HG02623 (cell line): Measurements from ENCODE around the gene TSPAN13.

ENCODE experiments used
- ATAC-seq: cut with Tn5 transposase; IDR thresholded peaks from one replicate; pipeline ENCODE4 v1.9.1; 2021; ENCODE audit warnings: moderate library complexity; ENCODE audit not compliant: unreplicated experiment

Gene TSPAN13

DNA sequence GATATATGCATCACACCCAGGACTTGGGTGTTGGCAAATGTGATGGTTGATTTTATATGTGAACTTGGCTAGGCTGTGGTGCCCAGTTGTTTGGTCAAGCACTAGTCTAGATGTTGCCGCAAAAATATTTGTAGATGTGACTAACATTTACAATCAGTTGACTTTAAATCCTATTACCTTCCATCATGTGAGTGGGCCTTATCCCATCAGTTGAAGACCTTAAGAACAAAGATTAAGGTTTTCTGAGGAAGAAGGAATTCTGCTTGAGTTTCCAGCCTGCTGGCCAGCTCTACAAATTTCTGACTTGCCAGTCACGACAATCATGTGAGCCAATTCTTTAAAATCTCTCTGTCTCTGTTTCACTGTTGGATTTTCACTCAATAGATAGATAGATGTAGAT lies 20.3 kb downstream of the TSPAN13 start:
- ATAC-seq, result no peak

DNA sequence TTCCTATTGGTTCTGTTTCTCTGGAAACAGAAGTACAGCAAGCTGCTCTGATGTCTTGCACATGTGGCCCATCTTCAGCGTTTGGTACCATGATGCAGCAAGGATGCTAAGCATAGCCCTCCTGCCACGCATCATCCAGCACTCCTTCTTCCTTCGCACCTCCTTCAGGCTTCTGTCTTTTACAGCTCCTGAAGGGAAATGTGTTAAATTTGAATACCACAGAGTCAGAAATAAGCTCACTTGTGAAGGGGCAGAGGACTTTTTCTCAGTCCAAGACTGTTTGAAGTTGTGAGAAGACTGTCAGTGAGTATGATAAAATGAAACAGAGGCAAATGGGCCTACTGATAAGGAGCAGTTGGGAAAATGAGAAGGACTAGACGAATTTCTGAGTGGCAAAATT lies 20.7 kb downstream of the TSPAN13 start:
- no peak for ATAC-seq

DNA sequence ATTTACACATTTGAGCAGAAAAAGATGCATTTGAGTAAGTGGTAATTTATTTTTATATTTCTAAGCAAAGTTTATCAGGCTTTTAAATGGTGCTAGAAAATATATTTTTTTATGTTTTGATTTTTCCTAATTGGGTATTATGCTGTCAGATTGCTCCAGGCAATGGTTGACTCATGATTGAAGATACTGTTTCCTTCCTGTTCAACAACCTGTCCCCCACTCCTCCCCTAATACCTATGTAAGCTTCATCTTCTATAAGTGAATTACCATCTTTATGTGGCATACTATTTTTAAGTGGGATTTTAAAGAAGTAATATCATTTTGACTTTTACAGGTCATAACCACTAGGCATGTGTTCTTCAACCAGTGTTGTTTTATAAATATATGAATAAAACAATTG lies 21.4 kb downstream of the TSPAN13 start:
- no peak for ATAC-seq

DNA sequence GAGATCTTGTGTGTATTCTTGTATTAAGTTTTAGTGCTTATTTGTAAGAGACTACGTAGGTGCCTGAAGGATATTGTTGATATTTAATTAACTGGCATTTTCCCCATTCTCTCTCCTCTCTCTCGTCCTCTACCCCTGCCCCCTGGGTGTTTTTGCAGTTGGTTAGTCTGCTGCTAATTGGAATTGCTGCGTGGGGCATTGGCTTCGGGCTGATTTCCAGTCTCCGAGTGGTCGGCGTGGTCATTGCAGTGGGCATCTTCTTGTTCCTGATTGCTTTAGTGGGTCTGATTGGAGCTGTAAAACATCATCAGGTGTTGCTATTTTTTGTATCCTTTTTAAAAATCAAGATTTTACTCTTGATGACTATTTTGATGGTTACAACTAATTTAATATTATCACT lies 22.5 kb downstream of the TSPAN13 start:
- ATAC-seq, result no peak

DNA sequence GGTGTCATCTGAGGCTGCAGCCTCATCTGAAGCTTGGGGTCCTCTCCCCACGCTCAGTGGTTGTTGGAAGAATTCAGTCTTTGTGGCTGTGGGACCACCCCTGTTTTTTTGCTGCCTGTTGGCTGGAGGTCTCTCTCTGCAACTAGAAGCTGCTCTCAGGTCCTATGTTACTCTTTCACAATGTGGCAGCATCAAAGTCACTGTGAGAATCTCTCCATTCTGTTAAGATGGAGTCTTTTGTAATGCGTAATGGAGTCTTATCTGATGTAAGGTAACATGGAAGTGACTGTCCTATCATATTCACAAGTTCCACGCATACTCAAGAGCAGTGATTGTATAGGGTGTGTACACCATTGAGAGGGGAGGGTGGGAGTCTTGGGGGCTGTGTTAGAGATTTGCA lies 24.9 kb downstream of the TSPAN13 start:
- no peak for ATAC-seq

DNA sequence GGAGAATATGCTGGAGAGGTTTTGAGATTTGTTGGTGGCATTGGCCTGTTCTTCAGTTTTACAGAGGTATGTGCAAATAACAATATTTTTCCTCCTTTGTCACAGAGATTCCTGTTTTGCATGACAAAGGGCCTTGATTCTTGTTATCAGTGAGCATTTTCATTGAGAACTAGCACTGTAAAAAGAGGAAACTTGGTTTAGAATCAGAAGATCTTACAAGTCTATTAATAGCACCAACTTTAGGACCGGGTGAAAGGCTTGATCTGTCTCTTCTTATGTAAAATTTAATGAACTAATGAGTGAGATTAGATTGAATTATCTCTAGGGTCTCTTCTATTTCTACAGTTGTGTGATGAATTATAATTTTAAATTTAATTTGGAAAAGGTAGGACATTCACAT lies 25.5 kb downstream of the TSPAN13 start:
- ATAC-seq, result no peak

DNA sequence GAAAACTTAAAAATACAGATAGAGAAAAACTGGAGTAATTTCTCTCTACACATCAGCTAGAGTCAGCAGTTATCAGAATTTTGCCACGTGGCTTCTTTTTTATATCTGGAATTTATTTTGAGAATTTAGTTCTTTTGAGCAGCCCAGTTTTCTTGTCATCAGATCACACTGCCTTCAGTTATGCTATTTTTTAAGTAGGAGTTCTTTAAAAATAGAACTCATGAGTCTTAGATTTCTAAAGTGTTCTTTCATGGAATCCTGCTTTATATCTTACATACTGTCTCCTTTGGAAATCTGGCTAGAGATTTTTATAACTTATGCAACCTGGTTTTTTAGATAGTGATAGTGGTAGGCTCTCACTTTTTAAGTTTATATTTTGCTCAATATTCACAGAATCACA lies 27.0 kb downstream of the TSPAN13 start:
- no peak for ATAC-seq

DNA sequence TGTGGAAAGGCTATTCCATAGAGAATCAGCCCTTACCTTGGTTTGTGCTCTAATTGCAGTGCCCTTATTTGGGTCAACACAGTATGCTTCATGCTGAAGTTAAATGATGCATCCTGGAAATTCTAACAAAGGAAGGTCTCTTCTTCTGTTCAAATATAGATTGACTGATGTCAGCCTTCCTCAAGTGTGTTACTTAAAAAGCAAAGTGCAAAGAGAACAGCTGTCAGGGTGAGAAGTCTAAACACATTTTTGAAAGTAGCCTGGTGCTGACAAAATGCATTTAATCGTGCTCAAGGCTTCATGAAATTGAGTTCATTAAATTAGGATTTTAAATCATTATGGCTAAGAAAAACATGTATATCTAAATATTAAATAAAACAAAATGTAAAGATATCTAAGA lies 31.8 kb downstream of the TSPAN13 start:
- no peak for ATAC-seq

DNA sequence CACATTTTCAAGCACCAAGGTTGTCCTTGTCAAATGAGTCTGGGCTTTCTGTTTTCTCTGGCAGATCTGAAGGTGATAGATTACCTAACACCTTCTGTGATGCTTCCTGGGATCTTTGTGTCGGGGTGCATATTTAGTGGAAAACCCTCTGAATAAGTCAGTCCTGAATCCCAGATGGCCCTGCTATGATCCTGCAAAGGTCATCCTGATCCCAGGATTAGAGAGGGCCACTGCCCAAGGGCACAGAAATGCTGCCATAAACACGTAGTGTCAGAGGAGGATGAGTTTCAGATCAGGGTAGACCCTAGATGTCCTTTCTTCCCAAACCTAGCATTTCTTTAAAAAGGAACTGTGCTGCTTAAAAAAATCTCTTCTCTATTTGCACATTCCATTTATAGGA lies 32.3 kb downstream of the TSPAN13 start:
- no peak for ATAC-seq

DNA sequence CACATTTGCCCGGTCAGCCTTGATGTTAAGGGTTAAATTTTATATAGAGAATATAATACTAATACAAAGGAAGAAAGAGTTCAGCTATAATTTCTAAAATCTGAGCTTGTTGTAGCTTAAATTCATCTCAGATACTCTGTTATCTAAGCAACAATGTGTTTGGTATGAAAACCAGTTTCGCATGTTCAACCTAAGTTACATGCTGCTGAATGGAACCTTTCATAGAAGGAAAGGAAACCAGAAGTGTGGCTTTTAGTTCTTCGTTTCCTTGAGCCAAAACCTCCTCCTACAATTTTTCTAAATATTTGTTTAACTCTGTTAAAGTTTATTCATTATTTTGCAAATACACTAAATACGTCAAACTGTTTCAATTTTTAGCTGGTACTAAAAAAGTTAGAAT lies 32.7 kb downstream of the TSPAN13 start:
- no peak for ATAC-seq

DNA sequence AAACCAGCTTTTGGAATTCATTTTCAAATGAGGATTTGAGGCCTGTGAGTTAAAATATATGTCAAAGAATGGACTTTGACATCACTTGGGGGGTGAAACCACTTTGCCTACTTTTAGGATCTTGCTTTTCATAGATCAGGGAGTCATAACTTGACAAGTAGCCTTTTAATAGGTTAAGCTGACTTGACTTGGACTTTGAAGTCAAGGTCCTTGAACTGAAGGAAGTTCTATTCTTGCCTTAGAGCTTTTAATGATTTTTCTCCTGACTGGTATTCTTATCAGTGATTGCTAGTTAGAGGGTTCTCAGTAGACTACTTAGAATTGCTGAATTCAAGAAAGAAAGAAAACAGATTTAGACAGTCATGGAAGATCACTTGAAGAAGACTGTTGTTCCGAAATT lies 33.6 kb downstream of the TSPAN13 start:
- no peak for ATAC-seq

DNA sequence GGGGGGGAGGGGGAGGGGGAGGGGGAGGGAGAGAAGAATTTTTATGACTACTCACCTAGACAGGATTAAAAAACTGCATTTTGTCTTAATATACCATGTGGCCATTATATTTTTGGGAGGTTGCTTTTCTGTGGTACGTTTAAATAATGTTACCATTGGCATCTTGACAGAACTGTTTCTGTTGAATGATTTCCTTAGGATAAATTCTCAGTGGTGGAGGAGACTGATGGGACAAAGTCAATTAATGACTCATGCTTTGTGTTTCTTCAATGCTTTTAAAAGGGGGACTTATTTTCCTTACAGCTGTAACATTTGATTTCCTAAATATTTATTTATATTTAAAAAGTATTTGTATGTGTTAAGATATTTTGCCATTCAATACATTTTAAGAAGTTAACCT lies 37.5 kb downstream of the TSPAN13 start:
- no peak for ATAC-seq

DNA sequence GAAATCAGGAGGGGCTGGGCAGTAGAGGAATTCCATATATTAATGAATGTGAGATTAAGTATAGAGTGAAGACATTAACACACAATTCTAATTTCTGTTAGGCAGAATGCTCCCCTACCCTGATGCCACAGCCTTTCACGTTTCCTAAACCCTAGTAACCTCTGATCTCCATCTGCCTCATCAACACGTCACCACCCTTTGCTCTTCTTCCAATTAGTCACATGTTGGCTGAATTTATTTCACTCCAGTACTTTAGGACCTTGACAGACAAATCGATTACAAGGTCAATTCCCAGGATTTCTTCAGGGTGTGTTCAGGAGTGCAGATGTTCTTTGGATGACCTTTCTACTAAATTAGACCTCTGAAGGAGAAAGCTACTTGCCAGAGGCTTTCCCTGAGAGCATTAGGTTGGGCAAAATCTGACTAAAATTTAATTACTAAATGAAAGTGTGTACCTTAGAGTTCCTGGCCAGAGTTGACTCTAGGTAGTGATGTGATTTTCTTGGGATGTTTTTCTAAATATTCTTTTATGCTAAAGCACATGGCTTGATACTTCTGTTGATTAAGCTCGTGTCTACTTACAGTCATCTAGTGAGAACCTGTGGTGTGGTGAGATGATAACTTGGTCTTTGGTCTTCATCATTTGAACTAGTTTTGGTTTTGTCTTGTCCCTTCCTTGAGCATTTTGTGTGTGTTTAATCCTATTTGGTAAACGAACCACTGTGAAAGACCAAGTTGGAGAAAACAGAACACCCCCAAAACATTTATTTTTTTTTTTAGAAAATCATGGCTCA lies 38.5 kb downstream of the TSPAN13 start:
- ATAC-seq, result no peak

DNA sequence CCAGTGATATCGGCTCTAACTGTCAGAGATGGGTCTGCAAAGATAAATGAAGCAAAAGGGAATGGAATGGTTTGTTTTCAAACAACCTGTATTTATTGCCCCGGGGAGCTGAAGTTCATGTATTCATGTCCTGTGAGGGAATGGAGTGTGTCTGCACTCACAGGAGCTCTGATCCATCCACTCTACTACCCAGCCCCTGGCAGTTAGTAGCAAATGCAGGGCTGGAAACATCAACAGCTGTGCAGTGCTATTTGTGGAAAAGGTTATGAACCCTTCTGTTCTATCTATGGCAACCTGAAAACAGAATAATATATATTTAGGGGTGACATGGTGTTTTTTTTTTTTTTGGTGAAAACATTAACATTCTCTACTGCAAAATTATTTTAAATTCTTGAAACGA lies 41.4 kb downstream of the TSPAN13 start:
- no peak for ATAC-seq

DNA sequence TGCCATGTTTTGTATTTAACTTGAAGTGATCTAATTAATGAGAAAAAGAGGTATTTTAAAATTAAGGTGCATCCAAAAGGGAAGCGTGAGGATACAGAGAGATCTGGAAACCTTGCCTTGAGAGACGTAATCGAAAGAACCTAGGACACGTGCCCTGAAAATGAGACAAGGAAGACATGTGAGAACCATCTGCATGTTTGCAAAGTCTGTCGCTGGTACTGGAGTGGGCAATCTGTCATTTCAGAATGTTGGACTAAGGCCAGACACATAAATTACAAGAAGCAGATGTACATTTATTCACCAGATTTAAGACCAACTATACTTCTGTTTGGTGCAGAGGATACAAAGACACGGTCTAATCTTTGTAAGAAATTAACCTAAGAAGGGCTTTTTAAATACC lies 42.1 kb downstream of the TSPAN13 start:
- ATAC-seq, result no peak

DNA sequence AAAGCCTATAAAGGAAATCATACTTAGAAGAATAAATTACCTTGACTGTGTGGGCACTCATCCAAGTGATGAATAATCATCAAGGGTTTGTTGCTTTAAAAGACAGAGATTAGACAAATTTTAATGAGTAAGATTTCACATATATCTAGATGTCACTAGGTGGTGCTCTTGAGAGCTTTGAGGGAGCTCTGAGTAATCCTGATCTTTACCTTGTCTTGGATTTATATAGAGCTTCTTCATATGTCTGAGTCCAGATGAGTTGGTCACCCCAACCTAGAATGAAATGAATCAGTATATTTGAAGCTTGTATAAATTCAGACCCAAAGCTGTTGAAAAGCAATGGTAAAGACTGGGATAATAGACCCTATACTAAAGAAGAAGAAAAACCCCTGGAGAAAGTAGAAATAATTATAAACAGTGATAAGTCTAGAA lies 47.6 kb downstream of the TSPAN13 start:
- ATAC-seq, result no peak

DNA sequence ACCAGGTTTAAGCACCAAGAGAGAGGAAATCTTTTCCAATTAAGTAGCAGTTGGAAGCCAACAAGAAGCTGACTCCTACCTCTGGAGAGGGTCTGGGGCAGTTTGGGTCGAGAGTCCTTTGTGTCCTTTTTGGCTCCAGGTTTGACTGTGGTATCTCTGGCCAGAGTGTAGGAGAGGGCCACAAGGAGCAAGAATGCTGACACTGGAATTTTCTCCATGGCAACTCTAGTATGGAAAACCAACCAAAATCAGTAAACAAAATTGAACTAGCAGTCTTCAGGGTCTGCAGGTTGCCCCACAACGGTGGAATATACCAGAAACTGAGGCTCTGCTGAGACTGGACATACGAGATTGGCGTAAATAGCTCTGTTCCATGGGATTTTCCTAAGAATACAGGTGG lies 48.0 kb downstream of the TSPAN13 start:
- no peak for ATAC-seq

DNA sequence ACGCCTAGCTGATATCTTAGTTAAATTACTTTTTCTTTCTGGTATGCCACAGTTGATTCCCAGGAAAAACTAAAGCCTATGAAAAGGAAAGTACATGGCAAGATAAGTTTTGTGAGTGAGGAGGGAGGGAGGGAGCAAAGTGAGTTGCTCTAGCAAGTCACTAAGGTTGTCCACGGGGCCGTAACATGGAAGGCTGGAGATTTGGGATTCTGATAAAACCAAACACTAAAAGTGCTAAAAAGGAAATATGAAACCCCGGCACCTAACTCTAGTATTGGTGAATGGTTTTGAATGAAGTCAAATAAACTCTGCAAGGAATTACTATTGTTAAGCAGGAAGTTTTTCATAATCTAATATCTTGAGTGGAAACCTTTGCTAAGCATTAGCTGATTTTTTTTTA lies 49.6 kb downstream of the TSPAN13 start:
- no peak for ATAC-seq

DNA sequence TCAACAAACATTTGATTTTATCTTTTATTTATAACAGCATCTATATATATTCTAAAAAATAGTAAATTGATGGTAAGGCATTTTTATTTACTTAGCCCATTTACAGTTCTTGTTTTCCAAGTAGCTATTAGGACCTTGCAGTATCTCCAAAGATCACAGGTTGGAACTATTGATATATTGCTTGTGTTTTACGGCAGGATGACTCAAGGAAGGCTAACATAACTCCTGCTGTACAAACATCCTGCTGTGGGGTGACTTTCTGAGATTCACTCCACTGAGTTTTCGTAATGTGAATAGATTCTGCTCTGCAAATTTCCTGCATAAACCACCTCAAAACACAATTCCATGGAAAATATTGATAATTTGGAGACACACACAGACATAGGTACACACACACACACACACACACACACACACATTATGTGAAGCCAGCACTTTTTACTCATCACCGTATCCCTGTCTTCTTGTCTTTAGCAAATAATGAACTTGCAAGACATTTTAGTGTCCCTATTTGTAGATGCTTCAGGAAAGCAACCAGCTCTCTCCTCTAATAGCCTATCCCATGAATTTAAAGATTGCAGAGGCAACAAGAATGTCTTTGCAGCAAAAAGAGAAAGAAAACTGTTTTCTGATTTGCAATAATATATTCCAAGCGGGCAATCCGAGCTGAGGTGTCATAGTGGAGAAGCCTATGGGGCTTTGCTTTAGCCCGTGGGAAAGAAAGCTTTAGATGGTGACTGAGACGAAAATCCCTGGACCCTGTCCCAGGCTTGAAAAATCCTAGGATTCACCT lies 50.5 kb downstream of the TSPAN13 start:
- ATAC-seq, result no peak

DNA sequence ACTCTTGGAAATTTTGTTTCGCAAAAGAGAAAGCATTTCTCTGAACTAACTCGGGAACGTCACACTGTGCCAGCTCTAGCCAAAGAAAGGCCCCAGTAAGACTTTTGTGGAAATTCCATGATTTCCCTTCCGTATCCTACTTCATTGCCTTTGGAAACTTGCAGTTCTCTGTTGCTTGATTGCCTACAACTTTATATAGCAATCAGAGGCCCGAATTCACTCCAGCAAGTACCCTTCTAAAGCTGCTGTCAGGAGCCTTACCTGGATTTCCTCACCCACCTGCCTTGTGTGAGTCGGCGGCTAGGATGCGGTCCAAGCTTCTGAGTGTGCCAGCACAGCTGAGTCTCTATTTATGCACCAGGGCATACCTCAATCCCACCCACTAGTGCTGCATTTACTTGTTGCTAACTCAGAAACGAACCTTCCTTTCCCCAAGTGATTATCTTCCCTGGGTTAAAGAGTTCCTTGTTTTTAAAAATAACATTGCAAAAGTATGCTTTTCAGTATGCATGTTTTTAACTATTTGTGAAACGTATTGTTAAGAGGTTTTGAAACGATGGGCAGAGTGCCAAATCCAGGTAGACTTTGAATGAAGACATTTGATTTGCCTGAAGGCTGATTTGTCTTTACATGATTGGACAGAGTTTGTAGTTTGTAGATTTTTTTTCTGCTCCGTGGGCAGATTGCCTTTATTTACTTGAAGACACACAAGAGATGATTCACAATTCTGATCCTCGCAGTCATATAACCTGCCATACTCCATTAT lies 51.3 kb downstream of the TSPAN13 start, which contains the start of gene AGR2:
Gene AGR2, minus strand, starts transcription at position 326 of the 766 bp plus-strand sequence. CDS start 3,203 bp downstream, outside the sequence.
- ATAC-seq, result no peak

DNA sequence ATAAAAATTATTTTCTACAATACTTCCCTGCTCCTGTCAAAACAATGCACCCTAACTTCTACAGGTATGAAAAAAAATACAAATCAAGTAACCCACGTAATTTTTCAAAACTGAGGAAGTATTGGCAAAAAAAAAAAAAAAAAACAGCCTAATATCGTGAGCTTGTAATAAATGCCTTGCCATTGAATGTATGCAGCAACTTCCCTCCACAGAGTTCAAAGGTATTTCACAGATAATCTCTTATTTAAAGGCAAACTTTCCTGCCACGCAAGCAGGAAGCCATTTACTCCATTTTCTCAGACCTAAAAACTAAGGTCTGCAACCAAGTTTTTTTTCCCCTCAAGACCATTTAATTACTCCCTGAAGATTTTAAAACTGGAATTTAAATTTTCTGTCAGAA lies 51.9 kb downstream of the TSPAN13 start:
- ATAC-seq, result no peak

DNA sequence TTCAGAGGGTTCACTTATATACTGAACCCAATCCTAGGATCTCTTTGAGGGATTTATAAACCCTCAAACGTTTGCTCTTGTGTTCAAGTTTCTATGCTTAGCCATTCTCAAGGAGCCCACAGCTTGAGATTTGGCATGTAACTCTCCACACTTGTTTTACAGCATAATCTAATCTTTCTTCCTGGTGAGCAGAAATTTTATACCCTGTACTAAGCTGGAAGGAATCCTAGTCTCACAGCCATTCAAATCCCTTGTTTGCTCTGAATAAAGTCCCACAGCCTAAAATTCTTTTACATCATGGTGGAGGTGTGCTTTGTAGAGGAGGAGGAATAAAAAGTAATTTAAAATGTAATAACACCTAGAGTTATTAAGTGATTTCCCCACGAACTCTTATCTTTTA lies 56.6 kb downstream of the TSPAN13 start:
- no peak for ATAC-seq
